ENCODE data around the gene ONECUT3.
A peak's percentile ranks its signal among the peaks of the same experiment; 100 is the strongest.
"Not testable (repeated sequence)": the region's sequence is repeated elsewhere in the genome, so short reads cannot be mapped to it uniquely, and the experiment has no call there.

The ONECUT3 gene

DNA sequence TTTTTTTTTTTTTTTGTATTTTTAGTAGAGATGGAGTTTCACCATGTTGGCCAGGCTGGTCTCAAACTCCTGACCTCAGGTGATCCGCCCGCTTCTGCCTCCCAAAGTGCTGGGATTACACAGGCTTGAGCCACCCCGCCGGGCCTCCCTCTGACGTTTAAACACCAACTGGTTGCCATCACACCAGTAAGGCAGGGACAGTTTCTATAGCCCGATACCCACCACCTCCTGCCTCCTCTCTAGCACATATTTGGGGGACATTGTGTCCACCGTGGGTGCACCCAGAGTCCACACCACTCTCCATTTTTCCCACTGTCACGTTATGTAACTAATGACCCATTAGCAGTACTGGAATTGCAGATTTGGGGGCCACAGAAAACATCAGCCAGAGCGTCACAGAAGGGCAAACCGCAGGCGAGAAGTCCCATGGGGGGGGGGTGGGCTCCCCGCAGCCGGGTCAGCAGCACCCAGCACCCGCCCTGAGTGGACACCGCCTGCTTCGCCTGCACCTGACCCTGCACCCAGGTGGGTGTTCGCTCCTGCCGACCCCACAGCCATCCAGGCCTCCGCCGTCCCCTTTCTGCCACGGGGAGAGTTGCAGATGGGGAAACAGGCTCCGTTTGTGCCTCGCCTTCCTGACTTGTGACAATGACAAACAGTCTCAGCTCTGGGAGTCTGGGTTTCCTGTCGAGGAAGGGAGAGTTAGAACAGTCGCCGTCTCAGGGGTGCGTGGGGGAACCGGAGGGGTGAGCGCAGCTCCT is 3.6 kb downstream of the ONECUT3 start:
- no peak for DNase-seq

DNA sequence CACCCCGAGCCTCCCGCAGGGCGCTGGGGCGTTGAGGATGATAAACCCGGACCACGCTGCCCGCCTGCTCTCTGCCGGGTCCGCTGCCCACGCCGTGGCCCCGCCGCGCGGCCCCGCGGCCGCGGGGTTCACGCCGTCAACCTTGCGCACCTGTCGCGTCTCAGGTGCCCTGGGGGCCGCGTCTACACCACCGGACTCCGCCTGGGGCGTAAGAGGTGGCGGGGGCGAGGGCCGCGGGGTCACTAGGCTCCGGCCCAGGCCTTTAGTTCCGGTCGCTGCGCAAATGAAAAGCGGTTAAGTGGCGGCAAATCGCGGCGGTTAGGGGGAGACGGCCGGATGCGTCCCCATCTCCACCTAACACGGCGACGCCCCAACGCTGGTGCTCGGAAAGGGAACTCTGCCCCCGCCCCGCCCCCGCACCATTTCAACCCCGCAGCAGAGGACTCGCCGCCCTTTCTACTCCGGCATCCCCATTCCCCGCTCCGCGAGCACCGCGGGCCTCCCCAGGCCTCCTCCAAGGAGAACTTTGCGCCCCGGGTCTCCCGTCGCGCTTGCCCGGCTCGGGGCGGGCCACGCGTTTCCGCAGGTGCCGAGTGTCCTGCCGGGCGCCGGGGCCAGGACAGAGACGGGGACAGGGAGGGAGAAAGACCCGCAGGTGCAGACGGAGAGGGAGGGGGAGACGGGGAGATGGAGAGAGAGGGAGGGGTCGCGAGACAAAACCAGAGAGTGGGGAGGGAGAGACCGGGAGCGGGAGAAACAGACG is 4.3 kb downstream of the ONECUT3 start:
- no peak for DNase-seq

DNA sequence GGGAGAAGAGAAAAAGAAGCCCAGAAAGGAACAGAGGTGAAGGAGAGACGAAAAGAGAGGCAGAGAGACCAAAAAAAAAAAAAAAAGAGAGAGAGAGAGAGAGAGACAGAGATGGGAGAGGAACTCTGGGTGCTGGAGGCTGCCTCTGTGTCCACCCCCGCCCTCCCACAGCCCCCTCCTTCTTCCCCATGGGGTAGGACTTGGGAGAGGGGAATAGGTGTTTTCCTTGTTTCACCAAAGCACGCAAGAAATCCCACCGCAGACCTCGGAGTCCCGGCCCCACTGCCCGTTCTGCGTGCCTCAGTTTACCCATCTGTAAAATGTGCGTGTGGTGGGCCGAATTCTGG is 4.9 kb downstream of the ONECUT3 start:
- DNase-seq = no peak

DNA sequence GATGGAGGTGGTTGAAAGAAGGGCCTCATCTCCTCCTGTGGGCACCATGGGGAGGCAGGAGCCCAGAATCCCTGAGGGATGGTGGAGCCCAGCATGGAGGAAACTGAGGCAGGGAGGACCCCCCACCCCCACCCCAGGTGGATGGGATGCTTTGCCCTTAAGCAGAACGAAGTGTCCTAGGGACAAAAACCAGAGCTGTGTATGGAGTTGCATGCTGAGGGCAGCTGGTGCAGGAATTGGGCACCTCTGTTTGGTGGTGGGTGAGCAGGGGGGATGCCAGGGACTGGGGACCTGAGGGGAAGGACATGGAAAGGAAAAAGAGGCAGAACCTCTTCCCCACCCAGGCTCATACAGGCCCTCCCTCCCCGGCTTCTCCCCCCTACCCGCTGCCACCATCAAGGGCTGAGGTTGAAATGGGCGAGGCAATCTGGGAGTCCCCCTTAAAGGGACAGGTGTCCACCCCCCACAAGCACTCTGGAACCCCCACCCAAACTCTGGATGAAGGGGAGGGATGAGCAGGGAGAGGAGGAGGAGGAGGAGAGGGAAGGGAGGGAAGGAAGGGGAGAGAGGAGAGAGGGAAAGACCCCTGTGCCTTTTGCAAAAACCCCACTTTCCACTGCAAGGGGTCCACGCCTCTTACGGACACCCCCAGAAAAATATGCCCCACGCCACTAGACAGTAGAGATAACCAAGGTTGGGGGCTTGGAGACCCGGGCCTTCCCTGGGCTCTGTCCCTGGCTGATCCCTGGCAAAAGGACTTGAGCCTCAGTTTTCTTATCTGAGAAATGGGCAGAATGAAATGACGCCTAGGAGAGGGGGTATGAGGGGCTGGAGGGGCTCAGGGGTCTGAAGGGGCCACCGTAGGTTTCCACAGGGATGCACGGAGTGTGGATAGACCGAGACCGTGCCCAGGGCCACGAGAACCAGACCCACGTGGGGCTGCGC is 5.9 kb downstream of the ONECUT3 start:
- no peak for DNase-seq

DNA sequence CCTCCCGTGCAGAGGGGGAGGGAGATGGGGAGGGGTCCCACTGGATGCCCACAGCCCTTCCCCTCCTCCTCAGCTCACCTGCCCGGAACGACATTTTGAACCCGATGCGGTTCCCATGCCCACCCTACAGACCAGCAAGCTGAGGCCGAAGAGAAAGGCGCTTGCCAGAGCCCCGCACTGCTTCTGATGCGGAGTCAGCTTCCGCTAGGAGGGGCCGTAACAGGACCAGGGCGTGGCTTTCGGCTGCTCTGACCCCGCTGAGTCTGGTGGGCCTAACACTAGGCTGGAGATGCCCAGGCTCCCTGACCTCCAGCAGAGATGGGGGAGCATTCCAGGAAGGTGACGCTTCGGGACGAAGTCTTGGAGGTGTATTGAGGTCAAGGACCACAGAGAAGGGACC is 6.7 kb downstream of the ONECUT3 start:
- DNase-seq = no peak

- DNase-seq = not testable (repeated sequence)
Measured at GRCh38 chr19:1760786-1761527, 7.7 kb downstream of the ONECUT3 start.

GRCh38 chr19:1761528-1762242 is 8.4 kb downstream of the ONECUT3 start:
- no peak for DNase-seq

- no peak for DNase-seq
Measured at GRCh38 chr19:1762243-1763117, 9.2 kb downstream of the ONECUT3 start.

- no peak for DNase-seq
Measured at GRCh38 chr19:1763648-1764639, 10.6 kb downstream of the ONECUT3 start.

DNA sequence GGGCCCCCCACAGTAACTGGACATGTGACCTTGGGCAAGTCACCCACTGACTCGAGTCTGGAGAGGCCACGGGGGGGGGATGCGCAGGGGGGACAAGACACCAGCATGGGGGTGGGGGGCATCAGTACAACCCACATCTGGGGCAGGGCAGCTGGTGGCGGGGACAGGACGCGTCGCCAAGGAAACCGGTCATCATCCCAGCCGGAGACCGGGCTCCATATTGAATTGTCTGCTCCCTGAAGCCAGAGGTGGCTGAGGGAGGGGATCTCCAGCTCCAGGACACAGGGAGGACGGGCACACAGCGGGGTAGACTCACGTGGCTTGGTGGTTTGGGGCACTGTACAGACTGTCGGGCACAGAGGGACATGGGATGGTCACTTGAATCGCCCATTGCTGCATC is 11.4 kb downstream of the ONECUT3 start:
- DNase-seq = no peak

DNA sequence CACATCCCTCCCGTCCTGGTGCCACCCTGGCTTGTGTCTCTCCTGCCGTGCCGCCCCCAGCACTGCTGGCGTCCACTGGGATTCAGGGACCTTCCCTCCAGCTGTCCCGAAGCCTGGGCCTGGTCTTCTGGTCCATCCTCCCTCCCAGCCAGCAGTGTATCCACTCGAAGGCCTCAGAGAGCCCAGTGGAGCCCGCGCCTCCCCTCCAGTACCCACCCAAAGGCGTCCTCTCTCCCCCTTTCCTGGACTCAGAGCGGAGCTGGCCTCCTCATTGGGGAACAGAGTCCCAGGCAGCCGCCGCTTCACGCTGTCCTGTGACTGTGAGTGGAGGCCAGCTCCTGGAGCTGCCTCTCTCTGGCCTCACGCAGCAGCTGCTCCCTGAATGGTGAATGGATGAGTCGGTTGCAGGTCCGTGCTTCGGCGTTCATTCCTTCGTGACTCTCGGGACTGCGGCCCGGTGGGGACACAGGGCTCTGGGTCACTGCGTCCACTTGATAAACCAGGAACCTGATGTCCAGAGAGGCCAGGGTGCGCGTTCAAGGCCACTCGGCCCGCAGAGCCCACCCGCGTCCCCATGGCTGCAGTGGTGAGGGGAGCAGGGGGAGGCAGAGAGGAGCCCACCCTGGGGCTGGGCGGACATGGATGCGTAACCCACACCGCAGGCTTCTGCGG is 12.1 kb downstream of the ONECUT3 start:
- DNase-seq = no peak

- no peak for DNase-seq
Measured at GRCh38 chr19:1765904-1766799, 12.8 kb downstream of the ONECUT3 start.

GRCh38 chr19:1766800-1767352 is 13.6 kb downstream of the ONECUT3 start:
- DNase-seq = no peak

GRCh38 chr19:1767464-1767933 is 14.2 kb downstream of the ONECUT3 start:
- peak; percentile 83 for DNase-seq

DNA sequence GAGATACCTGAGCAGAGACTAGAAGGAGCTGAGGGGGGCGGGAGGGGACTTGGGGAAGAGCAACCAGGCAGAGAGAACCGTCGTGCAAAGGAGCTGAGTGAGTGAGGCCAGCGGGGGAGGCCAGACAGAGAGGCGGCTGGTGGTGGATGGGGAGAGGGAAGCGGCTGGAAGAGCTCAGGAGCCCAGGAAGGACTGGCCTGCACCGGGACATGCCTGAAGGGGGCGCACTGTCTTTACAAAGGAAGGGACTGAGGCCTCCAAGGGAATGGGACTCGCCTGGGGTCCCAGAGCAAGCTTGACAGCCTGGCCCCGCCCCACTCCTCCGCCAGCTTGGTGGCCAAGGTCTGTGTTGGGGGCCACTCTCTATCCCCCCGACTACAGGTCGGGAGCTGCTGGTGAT is 14.9 kb downstream of the ONECUT3 start:
- DNase-seq = no peak

GRCh38 chr19:1768918-1769644 is 15.8 kb downstream of the ONECUT3 start:
- no peak for DNase-seq

DNA sequence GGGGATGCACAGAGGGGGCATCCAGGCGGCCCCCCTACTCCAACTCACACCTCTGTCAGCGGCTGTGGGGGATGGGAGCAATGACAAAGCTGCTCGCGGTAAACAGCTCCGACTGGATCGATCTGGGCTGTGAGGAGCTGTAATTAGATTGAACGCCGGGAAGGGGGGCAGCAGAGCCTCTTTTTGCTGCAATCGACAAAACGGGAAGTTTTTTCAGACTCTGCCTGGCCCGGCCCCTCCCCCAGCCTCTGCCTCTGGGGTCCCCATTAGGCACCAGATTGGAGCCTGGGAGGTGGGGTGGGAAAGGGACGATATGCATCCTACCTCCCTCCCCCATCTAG is 16.3 kb downstream of the ONECUT3 start:
- no peak for DNase-seq

All from stimulated activated CD8-positive, alpha-beta memory T cell treated with anti-CD3 and anti-CD28 coated beads, Interleukin-4, amount 100 ng/mL, for 48 hours (primary cell).